HG03045 (cell line): ENCODE measurements around the gene CALHM3.
"Not testable (repeated sequence)": the region's sequence is repeated elsewhere in the genome, so short reads cannot be mapped to it uniquely, and the experiment has no call there.

Experiments used
- ATAC-seq: cut with Tn5 transposase; IDR thresholded peaks from one replicate; pipeline ENCODE4 v1.9.1; 2021; ENCODE audit warnings: mild to moderate bottlenecking, moderate library complexity; ENCODE audit not compliant: unreplicated experiment

CALHM3 gene, protein sequence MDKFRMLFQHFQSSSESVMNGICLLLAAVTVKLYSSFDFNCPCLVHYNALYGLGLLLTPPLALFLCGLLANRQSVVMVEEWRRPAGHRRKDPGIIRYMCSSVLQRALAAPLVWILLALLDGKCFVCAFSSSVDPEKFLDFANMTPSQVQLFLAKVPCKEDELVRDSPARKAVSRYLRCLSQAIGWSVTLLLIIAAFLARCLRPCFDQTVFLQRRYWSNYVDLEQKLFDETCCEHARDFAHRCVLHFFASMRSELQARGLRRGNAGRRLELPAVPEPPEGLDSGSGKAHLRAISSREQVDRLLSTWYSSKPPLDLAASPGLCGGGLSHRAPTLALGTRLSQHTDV

GRCh38 chr10:103479135-103479534 lies at the start of gene CALHM3:
Gene CALHM3 (minus strand): TSS chr10:103479240. CDS start chr10:103479032, 208 bp downstream.
- ATAC-seq = no peak

GRCh38 chr10:103528549-103528948 lies 49.5 kb upstream of the CALHM3 start:
- no peak for ATAC-seq

- not testable (repeated sequence) for ATAC-seq
Measured at GRCh38 chr10:103527476-103527875, 48.4 kb upstream of the CALHM3 start.

DNA sequence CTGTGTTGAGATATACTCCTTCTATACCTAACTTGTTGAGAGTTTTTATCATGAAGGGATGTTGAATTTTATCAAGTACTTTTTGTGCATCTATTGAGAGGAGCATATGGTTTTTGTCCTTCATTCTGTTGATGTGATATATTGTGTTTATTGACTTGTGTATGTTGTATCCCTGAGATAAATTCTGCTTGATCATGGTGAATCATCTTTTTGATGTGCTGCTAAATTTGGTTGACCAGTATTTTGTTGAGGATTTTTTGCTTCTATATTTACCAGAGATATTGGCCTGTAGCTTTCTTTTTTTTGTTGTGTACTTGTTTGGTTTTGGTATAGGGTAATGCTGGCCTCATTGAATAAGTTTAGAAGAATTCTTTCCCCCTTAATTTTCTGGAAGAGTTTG lies 46.9 kb upstream of the CALHM3 start:
- ATAC-seq = no peak

GRCh38 chr10:103523683-103524082 lies 44.6 kb upstream of the CALHM3 start:
- no peak for ATAC-seq

- ATAC-seq = not testable (repeated sequence)
Measured at GRCh38 chr10:103522006-103522405, 43.0 kb upstream of the CALHM3 start.

DNA sequence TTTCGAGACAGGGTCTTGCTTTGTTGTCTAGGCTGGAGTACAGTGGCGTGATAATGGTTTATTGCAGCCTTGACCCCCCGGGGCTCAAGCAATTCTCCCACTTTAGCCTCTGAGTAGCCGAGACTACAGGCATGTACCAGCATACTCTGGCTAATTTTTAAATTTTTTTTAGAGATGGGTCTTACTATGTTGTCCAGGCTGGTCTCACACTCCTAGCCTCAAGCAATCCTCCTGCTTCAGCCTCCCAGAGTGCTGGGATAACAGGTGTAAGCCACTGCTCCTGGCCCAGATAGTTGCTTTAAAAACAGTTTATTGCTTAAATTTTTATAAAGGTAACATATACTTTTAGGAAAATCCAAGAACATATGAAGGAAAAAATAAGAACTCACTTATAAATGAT lies 40.8 kb upstream of the CALHM3 start:
- ATAC-seq = no peak

DNA sequence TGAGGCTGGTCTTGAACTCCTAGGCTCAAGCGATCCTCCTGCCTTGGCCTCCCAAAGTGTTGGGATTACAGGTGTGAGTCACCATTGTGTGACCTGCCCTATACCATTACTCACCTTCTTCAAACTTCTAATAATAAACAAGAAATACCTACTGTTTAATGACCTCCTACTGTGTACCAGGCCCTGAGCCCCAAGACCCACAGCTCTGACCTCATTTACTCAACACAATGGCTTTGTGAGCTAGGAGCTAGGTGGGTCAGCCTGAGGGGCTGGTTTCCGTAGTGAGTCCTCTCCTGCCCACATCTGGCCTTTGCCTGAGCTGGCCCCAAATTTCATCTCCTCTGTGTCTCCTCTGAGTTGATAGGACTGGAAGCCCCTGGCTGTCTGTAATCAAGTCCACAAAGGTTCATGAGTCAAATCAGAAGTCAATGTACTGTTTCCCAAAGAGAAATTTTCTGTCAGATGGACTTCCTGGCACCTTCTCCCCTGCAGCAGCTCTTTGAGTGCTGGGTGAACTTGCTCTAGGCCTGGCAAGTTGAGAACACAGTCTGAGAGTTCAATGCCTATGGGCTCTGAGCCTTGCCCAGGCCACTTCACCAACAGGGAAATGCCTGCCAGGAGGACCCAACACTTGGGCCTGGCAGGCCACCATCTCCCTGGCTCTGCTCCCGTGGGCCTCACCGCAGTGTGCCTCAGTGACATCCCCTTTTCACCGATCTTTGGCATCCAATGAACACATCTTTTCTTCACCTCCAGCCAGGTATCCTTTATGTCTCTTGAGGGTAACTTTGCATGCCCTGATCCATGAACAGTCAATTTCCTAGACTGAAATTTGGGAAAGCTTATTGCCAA lies 38.4 kb upstream of the CALHM3 start:
- ATAC-seq = no peak

- no peak for ATAC-seq
Measured at GRCh38 chr10:103514244-103514643, 35.2 kb upstream of the CALHM3 start.

GRCh38 chr10:103513380-103514060 lies 34.5 kb upstream of the CALHM3 start:
- no peak for ATAC-seq

DNA sequence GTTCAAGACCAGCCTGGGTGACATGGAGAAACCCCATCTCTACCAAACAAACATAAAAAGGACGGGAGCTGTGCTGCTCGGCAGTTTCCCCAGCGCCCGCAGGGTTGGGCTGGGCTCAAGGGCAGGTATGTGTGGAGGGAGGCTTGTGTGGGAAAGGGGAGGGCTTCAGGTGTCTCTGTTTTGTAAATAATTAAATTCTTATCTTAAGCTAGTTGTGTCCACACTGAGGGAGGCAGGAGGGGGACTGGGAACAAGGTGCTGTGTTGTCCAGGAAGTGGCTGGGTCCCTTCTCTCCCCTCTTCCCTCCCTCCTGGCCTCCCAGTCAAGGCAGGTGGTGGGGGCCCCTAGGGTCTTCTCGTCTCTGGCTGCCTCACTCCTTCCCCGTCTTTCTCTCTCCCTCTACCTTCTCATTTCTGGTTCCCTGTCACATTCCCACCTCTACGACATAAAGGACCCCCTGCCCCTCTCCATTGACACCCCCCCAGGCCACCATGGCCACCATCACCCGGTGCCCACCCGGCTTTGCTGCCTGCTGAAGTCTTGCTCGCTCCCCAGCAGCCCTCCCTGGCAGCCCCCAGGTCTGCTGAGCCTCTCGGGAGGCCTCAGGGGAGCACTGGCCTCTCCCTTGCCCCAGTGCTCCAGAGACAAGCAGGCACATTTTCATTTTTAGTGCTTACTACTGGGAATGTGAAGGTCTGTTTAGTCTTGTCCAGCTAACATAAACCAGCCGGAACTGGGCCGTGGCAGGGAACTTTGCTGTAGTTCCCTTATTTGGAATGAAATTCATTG lies 33.7 kb upstream of the CALHM3 start:
- no peak for ATAC-seq

DNA sequence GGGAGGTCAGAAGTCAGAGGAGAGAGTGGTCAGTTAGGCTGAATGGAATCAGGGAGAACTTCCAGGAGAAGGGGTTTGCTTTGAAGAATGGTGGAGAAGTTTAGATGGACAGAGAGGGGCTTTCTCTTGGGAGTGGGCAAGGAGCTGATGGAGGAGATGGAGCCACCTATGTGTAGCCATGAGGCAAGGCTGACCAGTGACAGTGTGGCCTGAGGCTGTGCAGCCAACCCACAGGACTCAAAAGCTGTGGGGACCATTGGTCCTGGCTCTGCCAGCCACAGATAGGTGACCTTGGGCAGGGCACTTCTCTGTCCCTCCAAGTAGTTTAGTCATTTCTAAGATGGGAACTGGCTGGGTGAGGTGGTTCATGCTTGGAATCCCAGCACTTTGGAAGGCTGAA lies 33.1 kb upstream of the CALHM3 start:
- no peak for ATAC-seq

- ATAC-seq = no peak
Measured at GRCh38 chr10:103510791-103511752, 32.0 kb upstream of the CALHM3 start.

DNA sequence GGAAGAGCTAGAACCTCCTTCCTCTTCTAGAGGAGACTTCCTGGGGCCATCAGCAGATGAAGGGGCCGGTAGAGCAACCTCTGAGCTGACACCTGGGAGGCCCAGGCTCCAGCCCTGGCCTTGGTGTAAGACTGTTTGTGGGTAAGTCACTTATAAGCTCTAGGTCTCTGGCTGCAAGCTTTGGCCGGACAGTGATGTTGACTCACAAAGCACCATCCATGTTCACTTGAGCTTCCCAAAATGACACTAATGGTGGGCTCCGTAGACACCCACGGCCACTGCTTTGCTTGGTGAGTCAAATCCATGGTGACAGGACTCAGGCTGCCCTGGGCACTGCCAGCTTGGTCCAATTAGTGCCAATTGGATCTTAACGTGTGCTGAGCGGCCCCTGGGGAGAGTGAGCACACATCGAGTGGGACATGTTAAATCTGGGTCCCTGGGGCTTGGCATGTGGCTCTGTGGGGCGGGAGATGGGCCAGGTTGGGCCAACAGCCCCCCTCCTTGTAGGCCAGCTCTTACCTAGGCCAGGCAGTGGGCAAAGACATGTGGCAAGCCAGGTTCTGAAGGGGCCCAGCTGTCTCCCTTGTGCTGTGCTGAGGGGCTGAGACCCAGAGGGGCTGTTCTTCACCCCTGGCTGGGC lies 31.1 kb upstream of the CALHM3 start:
- ATAC-seq = no peak

GRCh38 chr10:103507235-103508191 lies 28.5 kb upstream of the CALHM3 start:
- ATAC-seq = no peak

DNA sequence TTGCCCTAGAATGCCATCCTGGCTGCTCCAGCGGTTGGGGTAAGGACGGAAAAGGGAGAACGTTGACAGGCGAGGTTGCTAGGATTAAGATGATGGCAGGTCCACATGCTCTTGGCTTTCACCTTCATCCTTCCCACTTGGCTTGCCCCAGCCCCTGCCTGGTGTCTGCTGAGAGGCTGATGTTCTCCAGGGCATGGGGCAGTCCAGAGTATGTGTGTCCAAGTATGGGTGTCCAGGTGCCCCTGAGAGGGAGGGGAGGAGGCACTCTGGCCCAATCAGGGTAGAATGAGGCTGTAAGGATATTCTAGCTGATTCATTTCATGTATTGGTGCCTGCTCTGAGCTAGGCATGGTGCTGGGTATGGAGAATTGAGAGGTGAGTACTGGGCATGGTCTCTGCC lies 27.0 kb upstream of the CALHM3 start:
- ATAC-seq = no peak

DNA sequence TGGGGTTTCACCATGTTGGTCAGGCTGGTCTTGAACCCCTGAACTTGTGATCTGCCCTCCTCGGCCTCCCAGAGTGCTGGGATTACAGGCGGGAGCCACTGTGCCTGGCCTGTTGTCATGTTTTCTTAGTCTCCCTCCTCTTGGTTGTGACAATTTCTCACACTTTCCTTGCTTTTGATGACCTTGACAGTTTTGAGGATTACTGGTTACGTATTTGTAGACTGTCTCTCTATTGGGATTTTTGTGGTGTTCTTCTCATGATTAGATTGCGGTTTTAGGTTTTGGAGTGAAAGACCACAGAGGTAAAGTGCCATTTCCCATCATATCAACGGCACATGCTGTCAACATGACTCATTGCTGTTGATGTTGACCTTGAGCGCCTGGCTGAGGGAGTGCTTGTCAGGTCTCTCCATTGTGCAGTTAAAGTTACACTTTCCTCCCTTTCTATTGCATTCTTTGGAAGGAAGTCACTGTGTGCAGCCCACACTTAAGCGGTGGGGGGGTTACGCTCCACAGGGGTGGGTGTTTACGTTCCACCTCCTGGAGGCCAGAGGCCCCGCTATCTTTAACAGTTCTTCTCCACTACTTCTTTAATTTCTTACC lies 25.2 kb upstream of the CALHM3 start:
- no peak for ATAC-seq

DNA sequence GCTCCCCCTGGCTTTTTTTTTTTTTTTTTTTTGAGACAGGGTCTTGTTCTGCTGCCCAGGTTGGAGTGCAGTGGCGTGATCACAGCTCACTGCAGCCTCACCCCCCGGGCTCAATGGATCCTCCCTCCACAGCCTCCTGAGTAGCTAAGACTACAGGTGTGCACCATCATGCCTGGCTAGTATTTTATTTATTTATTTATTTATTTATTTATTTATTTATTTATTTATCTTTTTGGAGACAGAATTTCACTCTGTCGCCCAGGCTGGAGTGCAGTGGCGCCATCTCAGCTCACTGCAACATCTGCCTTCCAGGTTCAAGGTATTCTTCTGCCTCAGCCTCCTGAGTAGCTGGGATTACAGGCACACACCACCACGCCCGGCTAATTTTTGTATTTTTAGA lies 24.7 kb upstream of the CALHM3 start:
- not testable (repeated sequence) for ATAC-seq
